Stimulated activated effector memory CD8-positive, alpha-beta T cell treated with anti-CD3 and anti-CD28 coated beads, Interleukin-12 subunit alpha, Interleukin-12 subunit beta, amount 100 ng/mL, for 72 hours (primary cell): ENCODE data around the gene VEZT.

Source experiments
- ATAC-seq: fragments of 150-1000 bp; cut with Tn5 transposase; 2 replicates; pipeline ENCODE4 v1.10.0; 2021
- DNase-seq, 2 donors: peaks; one replicate each; pipeline ENCODE4 v3.0.0; 2021 to 2022; ENCODE audit warnings: low spot score in 2 of 2
- H3K27ac Mint-ChIP-seq: one replicate; pipeline ENCODE4 v1.8.0; 2022; ENCODE audit warnings: mild to moderate bottlenecking, mixed read lengths
- H3K36me3 Mint-ChIP-seq: one replicate; pipeline ENCODE4 v1.8.0; 2022; ENCODE audit warnings: mild to moderate bottlenecking, mixed read lengths
- H3K4me1 Mint-ChIP-seq: one replicate; pipeline ENCODE4 v1.8.0; 2022; ENCODE audit warnings: mixed read lengths
- H3K4me3 Mint-ChIP-seq: one replicate; pipeline ENCODE4 v1.8.0; 2022; ENCODE audit warnings: mild to moderate bottlenecking, mixed read lengths
- H3K9me3 Mint-ChIP-seq: one replicate; pipeline ENCODE4 v1.8.0; 2022; ENCODE audit warnings: mixed read lengths

VEZT gene

GRCh38 chr12:95248095-95248494, 30.5 kb downstream of the VEZT start:
- no peak for ATAC-seq
- Mint-ChIP-seq H3K4me3 (no peak overlapping the region), H3K27ac (no peak overlapping the region), H3K9me3 (no peaks in the 10 kb centered on the region), H3K36me3 (peaks cover 35% of the 10 kb centered on the region), H3K4me1 (peaks cover 5% of the 10 kb centered on the region)
- no peak for DNase-seq

DNA sequence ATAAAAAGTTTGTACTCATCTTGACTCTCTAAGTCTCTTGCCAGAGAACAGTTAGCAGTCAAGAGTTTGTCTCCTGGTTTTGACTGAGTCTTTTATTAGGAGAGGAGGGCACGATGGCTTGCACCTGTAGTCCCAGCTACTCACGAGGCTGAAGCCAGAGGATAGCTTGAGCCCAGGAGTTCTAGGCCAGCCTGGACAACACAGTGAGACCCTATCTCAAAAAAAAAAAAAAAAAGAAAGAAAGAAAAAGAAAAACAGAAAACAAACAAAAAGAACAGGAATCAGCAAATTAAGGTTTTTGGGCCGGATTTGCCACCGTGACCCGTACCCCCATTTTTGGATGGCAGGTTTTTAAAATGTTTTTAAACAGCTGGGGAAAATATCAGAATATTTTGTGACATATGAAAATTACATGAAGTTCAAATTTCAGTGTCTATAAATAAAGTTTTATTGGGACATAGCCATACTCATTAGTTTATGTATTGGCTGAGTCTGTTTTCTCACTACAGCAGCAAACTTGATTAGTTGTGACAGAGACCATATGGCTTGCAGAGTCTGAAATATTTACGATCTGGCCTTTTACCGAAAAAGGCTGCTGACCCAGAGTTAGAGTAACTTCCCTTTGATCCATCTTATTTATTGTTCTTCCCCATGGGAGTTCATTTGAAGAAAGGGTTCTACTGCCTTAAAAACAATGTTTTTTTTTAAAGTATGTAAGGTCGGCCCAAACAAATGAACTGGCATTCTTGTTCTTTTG, 31.2 kb downstream of the VEZT start:
- H3K4me1 Mint-ChIP-seq: peaks cover 5% of the 10 kb centered on the region
- ATAC-seq: no peak
- H3K9me3 Mint-ChIP-seq: no peaks in the 10 kb centered on the region
- no peak overlapping the region for H3K4me3 Mint-ChIP-seq
- no peak overlapping the region for H3K27ac Mint-ChIP-seq
- no peak for DNase-seq
- H3K36me3 Mint-ChIP-seq: peaks cover 35% of the 10 kb centered on the region

GRCh38 chr12:95253386-95253785, 35.8 kb downstream of the VEZT start:
- Mint-ChIP-seq H3K4me3 (no peak overlapping the region), H3K4me1 (peaks cover 4% of the 10 kb centered on the region), H3K36me3 (peaks cover 69% of the 10 kb centered on the region), H3K9me3 (no peaks in the 10 kb centered on the region), H3K27ac (no peak overlapping the region)
- DNase-seq (no peak), ATAC-seq (no peak)

- DNase-seq (no peak), ATAC-seq (no peak)
- H3K4me1 Mint-ChIP-seq: no peaks in the 10 kb centered on the region
- H3K4me3 Mint-ChIP-seq: no peak overlapping the region
- H3K36me3 Mint-ChIP-seq: peaks cover 92% of the 10 kb centered on the region
- H3K27ac Mint-ChIP-seq: no peak overlapping the region
- no peaks in the 10 kb centered on the region for H3K9me3 Mint-ChIP-seq
Observed at GRCh38 chr12:95257541-95257940, 39.9 kb downstream of the VEZT start.

DNA sequence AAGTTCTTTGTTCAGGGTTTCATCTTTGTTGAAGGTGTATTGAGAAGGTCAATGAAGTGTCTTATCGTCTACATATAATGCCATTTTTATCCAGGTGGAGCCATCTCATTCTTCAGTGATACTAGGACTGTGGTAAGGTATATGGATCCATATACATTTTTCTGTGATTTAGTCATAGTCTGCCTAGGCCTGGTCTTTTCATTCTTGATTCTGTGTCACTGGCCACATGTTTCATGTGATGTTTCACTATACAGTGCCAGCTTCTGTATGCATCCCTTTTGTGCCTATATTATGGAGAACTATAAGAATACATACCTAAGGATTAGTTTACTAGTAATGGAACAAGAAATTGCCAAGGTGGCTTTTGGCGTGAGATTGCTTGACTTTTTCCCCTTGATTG, 40.5 kb downstream of the VEZT start:
- H3K4me1 Mint-ChIP-seq: no peaks in the 10 kb centered on the region
- no peaks in the 10 kb centered on the region for H3K9me3 Mint-ChIP-seq
- ATAC-seq: no peak
- no peak for DNase-seq
- H3K27ac Mint-ChIP-seq: no peak overlapping the region
- peaks cover 92% of the 10 kb centered on the region for H3K36me3 Mint-ChIP-seq
- no peak overlapping the region for H3K4me3 Mint-ChIP-seq

DNA sequence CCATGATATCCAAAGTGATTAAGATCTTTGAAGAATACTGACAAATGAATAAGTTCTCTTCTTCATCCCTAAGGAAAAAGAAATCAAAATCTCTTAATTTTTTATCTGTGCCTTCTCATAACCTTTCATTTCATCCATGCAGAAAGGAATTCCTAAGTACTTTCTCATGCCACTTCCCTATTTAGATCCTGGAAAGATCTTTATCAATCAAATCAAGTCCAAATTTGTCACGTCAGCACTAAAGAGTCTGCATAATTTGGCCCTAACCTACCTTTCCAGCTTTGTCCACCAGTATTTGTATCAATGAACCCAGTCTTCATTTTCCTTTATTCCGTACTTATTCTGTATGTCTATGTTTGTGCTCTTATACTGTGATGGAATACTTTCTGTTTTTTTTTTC, 41.2 kb downstream of the VEZT start:
- Mint-ChIP-seq H3K9me3 (no peaks in the 10 kb centered on the region), H3K27ac (peak overlapping the region; percentile 21), H3K4me3 (no peak overlapping the region), H3K4me1 (no peaks in the 10 kb centered on the region), H3K36me3 (peaks cover 92% of the 10 kb centered on the region)
- ATAC-seq (no peak), DNase-seq (no peak)

DNA sequence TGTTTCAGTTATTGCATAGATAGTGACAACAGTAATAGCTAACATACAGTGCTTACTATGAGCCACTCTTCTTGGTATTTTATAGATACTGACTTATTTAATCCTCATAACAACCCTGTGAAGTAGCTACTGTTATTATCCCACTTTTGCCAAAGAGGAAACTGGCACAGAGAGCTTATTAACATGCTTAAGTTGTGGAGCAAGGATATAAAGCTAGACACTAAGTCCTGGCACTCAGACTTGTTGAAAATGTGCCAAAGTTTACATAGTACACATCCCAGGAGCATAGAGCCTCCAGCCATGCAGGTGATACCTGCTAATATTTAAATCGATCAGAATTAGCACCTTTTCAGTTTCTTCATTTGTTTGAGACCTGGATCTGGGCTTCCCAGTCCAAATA, 41.8 kb downstream of the VEZT start:
- ATAC-seq (no peak), DNase-seq (no peak)
- H3K4me3 Mint-ChIP-seq: no peak overlapping the region
- H3K36me3 Mint-ChIP-seq: peaks cover 92% of the 10 kb centered on the region
- no peaks in the 10 kb centered on the region for H3K9me3 Mint-ChIP-seq
- H3K27ac Mint-ChIP-seq: peak overlapping the region; percentile 21
- no peaks in the 10 kb centered on the region for H3K4me1 Mint-ChIP-seq

- Mint-ChIP-seq H3K36me3 (peaks cover 92% of the 10 kb centered on the region), H3K4me3 (no peak overlapping the region), H3K9me3 (no peaks in the 10 kb centered on the region), H3K4me1 (no peaks in the 10 kb centered on the region), H3K27ac (no peak overlapping the region)
- DNase-seq (no peak), ATAC-seq (no peak)
Observed at GRCh38 chr12:95261109-95261508, 43.5 kb downstream of the VEZT start.

DNA sequence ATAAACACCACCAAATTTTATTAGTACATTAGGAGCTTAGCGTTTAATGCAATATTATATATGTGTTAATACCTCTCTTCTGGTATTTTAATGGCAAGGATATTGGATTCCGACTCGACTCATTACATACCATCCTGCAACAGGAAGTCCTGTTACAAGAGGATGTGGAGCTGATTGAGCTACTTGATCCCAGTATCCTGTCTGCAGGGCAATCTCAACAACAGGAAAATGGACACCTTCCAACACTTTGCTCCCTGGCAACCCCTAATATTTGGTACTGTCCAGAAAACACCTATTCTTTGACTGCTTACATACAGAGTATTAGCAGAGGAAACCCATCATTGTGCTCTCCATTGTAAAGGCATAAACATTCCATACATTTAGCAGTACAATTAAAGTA, 45.2 kb downstream of the VEZT start:
- DNase-seq (no peak), ATAC-seq (no peak)
- Mint-ChIP-seq H3K36me3 (peaks cover 92% of the 10 kb centered on the region), H3K4me3 (no peak overlapping the region), H3K9me3 (no peaks in the 10 kb centered on the region), H3K27ac (no peak overlapping the region), H3K4me1 (no peaks in the 10 kb centered on the region)

DNA sequence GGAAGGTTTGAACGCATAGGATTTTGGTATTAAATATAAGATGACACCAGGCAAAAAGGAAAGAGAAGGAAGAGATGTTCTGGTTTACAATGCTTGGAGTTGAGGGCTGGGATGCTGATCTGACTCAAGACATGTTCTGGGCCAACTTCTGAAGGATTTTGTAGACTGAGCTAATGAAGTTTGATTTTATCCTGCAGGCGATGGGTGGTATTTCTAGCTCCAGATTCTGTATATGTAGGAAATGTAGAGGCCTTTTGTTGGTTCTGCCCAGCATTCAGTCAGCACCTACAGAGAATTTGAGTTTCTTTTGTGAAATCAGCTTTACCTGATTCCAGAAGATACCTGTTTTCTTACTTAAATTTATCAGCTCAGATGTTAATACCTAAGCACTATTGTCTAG, 48.2 kb downstream of the VEZT start:
- no peaks in the 10 kb centered on the region for H3K4me1 Mint-ChIP-seq
- DNase-seq: no peak
- no peaks in the 10 kb centered on the region for H3K9me3 Mint-ChIP-seq
- H3K27ac Mint-ChIP-seq: peak overlapping the region; percentile 50
- no peak for ATAC-seq
- no peak overlapping the region for H3K4me3 Mint-ChIP-seq
- H3K36me3 Mint-ChIP-seq: peaks cover 87% of the 10 kb centered on the region

DNA sequence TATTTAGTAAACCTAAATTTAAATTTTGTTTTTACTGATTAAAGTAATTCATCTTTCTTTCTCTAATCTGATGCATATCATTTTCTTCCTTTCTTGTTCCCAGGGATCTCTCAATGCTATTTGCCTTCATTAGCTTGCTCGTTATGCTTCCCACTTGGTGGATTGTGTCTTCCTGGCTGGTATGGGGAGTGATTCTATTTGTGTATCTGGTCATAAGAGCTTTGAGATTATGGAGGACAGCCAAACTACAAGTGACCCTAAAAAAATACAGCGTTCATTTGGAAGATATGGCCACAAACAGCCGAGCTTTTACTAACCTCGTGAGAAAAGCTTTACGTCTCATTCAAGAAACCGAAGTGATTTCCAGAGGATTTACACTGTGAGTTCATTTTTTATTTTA, 48.6 kb downstream of the VEZT start:
- H3K4me1 Mint-ChIP-seq: no peaks in the 10 kb centered on the region
- DNase-seq (no peak), ATAC-seq (no peak)
- H3K9me3 Mint-ChIP-seq: no peaks in the 10 kb centered on the region
- no peak overlapping the region for H3K27ac Mint-ChIP-seq
- H3K4me3 Mint-ChIP-seq: no peak overlapping the region
- peaks cover 82% of the 10 kb centered on the region for H3K36me3 Mint-ChIP-seq

GRCh38 chr12:95269892-95270291, 52.3 kb downstream of the VEZT start:
- Mint-ChIP-seq H3K27ac (no peak overlapping the region), H3K4me3 (no peak overlapping the region), H3K36me3 (peaks cover 73% of the 10 kb centered on the region), H3K4me1 (no peaks in the 10 kb centered on the region), H3K9me3 (no peaks in the 10 kb centered on the region)
- DNase-seq (no peak), ATAC-seq (no peak)

DNA sequence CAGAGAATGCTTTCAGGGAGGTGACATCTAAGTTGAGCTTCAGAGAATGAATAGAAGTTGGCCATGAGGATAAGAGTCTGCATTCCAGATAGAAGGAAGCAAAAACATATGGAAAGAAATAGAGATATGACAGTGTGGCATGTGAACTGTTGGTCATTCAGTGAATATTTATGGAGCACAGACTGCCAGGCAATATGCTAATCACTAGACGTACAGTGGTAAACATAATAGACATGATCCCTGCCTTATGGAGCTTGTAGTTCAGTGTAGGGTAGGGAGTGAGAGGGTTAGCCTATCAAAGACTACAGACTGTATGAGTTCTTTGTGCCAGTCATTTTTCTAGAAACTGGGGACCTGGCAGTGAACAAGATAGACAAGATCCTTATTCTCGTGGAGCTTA, 53.9 kb downstream of the VEZT start:
- DNase-seq (no peak), ATAC-seq (no peak)
- Mint-ChIP-seq H3K27ac (no peak overlapping the region), H3K4me1 (no peaks in the 10 kb centered on the region), H3K4me3 (no peak overlapping the region), H3K36me3 (peaks cover 73% of the 10 kb centered on the region), H3K9me3 (no peaks in the 10 kb centered on the region)

- no peaks in the 10 kb centered on the region for H3K4me1 Mint-ChIP-seq
- ATAC-seq (no peak), DNase-seq (no peak)
- H3K9me3 Mint-ChIP-seq: no peaks in the 10 kb centered on the region
- no peak overlapping the region for H3K27ac Mint-ChIP-seq
- H3K36me3 Mint-ChIP-seq: peaks cover 85% of the 10 kb centered on the region
- H3K4me3 Mint-ChIP-seq: no peak overlapping the region
Observed at GRCh38 chr12:95277139-95277538, 59.5 kb downstream of the VEZT start.

GRCh38 chr12:95279856-95280255, 62.2 kb downstream of the VEZT start:
- DNase-seq (no peak), ATAC-seq (no peak)
- Mint-ChIP-seq H3K36me3 (peaks cover 90% of the 10 kb centered on the region), H3K4me1 (no peaks in the 10 kb centered on the region), H3K27ac (no peak overlapping the region), H3K4me3 (no peak overlapping the region), H3K9me3 (no peaks in the 10 kb centered on the region)

- peaks cover 85% of the 10 kb centered on the region for H3K36me3 Mint-ChIP-seq
Observed at GRCh38 chr12:95282266-95282665, 64.7 kb downstream of the VEZT start.

DNA sequence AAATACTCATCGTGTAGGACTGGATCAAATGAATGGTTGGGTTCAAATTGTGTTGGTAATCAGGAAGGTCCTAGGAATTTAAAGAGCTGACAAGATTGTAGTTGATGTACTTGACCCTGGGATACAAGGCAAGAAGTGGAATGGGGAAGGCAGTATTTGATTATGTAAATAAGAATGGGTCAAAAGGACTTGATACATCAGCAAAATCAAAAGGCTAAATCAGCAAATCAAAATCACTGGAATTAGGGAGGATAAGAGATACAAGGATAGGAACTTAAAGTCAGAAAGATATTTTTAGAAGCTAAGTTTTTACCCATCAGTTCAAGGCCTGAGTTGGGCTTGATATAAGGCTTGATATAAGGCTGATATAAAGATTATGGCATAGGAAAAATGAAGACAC, 65.8 kb downstream of the VEZT start:
- Mint-ChIP-seq H3K36me3 (peaks cover 82% of the 10 kb centered on the region), H3K4me3 (no peak overlapping the region), H3K9me3 (no peaks in the 10 kb centered on the region), H3K4me1 (no peaks in the 10 kb centered on the region), H3K27ac (no peak overlapping the region)
- no peak for ATAC-seq
- DNase-seq: no peak

More at GRCh38 chr12:95282266-95282665, 64.7 kb downstream of the VEZT start:
- H3K4me1 Mint-ChIP-seq: no peaks in the 10 kb centered on the region
- no peaks in the 10 kb centered on the region for H3K9me3 Mint-ChIP-seq
- no peak overlapping the region for H3K27ac Mint-ChIP-seq
- no peak overlapping the region for H3K4me3 Mint-ChIP-seq
- ATAC-seq: no peak
- DNase-seq: no peak
